Testis (tissue), 2 donors: ENCODE data around the gene TBXAS1.

Experiments
- CTCF ChIP-seq, 3 experiments: fragments of 450-650 bp in 2 of 3; fragments of 200-600 bp in 1 of 3; sonication (generic) in 1 of 3; IDR thresholded peaks; one replicate each; pipeline ENCODE4 v1.5.1; 2016 to 2019; ENCODE audit warnings: antibody characterized with exemption in 3 of 3, mild to moderate bottlenecking in 2 of 3, moderate library complexity in 1 of 3
- POLR2A ChIP-seq: fragments of 450-650 bp; IDR thresholded peaks from one replicate; pipeline ENCODE4 v1.6.1; 2017; ENCODE audit warnings: antibody characterized with exemption, mild to moderate bottlenecking, moderate library complexity

- TF ChIP-seq CTCF (IDR thresholded peaks at IDR 0.05) (no peak), POLR2A (no peak)
These were observed 145.2 kb downstream of the TBXAS1 start for GRCh38 chr7:139974179-139974811.
